NB4 (cell line): ENCODE measurements around the gene STN1.

Experiments
- DNase-seq: peaks from one replicate; pipeline ENCODE4 v3.0.0; 2010; ENCODE audit warnings: low read depth
- H3K4me3 ChIP-seq: one replicate; pipeline ENCODE4 v1.5.1; 2011; ENCODE audit warnings: mild to moderate bottlenecking, low read depth, low read length, moderate library complexity
- MYC ChIP-seq: IDR thresholded peaks from 2 replicates; pipeline ENCODE4 v1.6.1; 2011; ENCODE audit warnings: low read depth, low read length
- POLR2A ChIP-seq: IDR thresholded peaks from 2 replicates; pipeline ENCODE4 v1.6.1; 2011; ENCODE audit warnings: mild to moderate bottlenecking; ENCODE audit not compliant: insufficient read length; ENCODE audit errors: extremely low read depth
- TF ChIP-seq, protein P1 (sequence below): IDR thresholded peaks from one replicate; pipeline ENCODE4 v1.5.1; 2012; ENCODE audit warnings: low read depth, low read length
- TF ChIP-seq, protein P2 (sequence below): IDR thresholded peaks from 2 replicates; pipeline ENCODE4 v1.6.1; 2011; ENCODE audit warnings: low read depth, low read length

Gene STN1

DNA sequence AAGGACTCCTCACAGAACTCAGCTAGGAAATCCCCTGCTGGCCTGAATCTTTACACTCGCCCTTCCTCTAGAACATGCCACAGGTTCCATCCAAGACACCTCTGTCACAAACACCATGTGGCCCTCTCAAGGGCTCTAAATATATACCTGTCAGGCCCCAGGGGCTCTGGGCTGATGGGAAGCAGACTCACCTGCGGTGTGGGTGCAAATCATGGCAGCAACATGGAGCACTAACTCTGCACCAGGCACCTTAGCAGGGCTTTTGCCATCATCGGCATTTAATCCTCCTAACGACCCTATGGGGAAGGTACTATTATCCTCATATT, 80.0 kb downstream of the STN1 start:
- no peak for DNase-seq

DNA sequence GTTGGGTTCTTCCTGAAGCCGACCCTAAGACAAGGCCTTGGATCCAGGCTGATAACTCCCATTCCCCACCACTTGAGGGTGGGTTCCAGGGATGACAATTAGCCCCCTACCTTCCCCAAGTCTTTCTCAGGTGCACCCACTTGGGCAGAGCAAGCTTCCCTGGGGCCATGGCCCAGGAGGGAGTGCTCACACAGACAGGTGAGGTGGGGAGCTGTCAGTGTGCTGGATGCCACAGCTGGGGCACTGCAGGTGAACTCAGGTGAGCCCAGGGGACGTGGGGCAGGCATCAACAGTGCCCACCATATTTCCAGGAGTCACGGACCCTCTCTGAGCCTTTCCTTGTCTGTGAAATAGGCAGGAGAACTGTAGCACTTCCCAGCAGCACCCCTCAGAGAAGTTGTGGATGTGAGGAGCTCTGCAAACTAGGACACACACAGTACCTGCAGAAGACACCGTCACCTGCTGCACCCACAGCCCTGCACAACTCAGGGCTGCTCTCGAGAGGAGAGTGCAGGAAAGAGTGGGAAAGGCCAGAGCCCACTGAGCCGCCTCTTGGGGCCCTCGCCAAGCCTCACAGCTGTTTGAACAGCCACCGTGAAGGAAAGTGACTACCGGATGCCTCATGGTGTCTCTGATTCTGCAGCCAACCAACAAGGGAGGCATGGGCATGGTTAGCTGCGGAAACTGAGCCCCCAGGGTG, 80.5 kb downstream of the STN1 start:
- TF ChIP-seq, protein P1, sequence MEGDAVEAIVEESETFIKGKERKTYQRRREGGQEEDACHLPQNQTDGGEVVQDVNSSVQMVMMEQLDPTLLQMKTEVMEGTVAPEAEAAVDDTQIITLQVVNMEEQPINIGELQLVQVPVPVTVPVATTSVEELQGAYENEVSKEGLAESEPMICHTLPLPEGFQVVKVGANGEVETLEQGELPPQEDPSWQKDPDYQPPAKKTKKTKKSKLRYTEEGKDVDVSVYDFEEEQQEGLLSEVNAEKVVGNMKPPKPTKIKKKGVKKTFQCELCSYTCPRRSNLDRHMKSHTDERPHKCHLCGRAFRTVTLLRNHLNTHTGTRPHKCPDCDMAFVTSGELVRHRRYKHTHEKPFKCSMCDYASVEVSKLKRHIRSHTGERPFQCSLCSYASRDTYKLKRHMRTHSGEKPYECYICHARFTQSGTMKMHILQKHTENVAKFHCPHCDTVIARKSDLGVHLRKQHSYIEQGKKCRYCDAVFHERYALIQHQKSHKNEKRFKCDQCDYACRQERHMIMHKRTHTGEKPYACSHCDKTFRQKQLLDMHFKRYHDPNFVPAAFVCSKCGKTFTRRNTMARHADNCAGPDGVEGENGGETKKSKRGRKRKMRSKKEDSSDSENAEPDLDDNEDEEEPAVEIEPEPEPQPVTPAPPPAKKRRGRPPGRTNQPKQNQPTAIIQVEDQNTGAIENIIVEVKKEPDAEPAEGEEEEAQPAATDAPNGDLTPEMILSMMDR = no peak
- TF ChIP-seq MYC (no peak), POLR2A (no peak)
- TF ChIP-seq, protein P2, sequence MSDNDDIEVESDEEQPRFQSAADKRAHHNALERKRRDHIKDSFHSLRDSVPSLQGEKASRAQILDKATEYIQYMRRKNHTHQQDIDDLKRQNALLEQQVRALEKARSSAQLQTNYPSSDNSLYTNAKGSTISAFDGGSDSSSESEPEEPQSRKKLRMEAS = no peak
- DNase-seq = no peak
- H3K4me3 ChIP-seq = no peak overlapping the region

More for the DNA sequence above, 80.0 kb downstream of the STN1 start:
- TF ChIP-seq MYC (no peak), POLR2A (no peak)
- TF ChIP-seq, protein P1 = no peak
- TF ChIP-seq, protein P2 = no peak
- no peak overlapping the region for H3K4me3 ChIP-seq

DNA sequence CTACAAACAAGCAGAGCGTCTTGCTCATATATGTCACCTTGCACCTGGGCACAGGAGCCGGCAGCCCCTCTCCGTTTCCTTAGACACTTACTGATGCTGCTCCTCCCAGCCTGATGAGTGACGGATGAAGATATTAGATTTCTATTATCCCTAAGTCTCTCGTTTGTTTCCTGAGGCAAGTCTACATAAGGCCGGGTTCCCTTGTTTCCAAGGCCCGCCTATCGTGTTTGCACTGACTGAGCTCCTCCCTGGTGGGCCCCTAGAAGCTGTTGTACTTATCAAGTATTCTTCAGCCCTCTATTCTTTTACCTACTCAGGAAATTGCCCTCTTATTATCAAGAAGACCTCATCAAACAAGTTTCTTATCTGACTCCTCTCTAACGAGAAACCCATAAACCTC, 81.1 kb downstream of the STN1 start:
- TF ChIP-seq MYC (no peak), POLR2A (no peak)
- TF ChIP-seq, protein P1 = no peak
- TF ChIP-seq, protein P2 = no peak
- no peak for DNase-seq
- no peak overlapping the region for H3K4me3 ChIP-seq

DNA sequence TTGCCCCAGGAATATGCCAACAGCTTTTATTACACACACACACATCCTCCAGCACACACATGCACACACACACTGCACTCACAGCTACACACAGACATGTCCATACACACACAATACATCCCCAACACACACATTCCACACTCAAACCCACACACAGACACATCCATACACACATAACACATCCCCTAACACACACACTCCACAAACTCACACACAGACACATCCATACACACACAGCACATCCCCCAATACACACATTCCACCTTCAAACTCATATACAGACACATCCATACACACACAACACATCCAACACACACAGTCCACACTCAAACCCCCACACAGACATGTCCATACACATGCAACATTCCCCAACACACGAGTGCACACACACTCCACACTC, 81.7 kb downstream of the STN1 start:
- TF ChIP-seq, protein P2 = no peak
- DNase-seq = no peak
- no peak overlapping the region for H3K4me3 ChIP-seq

DNA sequence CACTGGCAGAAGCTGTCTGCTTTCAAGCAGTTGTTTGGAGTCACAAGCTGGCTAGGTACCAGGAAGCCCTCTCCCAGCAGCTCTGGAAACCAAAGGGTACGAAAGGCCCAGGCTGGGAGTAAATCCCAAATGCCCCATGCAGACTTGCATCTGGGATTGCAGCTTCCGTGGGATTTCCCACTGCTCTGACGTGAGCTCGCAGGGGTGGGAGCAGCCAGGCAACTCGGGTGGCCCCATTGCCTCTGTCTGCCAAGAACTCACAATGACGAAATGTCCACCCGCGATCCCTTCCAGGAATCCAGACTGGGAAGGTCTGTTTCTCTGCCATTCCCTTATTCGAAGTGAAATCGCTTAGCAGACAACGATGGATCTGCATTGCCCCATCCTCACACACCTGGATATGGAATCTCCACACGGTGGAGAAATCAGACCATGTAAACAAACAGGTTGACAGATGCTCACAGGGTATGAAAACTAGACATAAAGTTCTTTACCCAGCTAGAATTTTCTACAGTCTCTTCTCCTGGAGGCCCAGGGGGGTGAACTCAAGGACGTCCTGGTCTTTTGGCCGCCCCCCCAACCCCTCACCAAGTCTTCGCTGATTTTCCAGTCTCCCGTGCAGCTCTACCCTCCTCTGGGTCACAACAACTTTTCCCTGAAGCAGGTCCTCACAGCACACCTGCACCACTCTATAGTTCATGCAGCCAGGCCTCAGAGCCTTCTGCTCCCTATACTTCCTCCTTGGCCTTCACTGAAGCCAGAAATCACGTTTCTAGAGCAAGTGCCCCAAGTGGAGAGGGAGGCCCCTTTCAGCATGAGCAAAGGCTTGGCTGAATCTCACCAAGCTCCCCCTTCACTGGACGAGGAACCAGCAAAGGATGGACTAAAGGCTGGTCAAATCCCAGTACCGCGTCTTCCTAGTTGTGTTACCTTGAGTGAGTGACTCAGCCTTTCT, 82.6 kb downstream of the STN1 start:
- H3K4me3 ChIP-seq = no peak overlapping the region

More for the DNA sequence above, 82.6 kb downstream of the STN1 start:
- peak; percentile 55 for DNase-seq
- TF ChIP-seq, protein P1 = no peak
- no peak for TF ChIP-seq MYC
- TF ChIP-seq, protein P2 = no peak
